GM18502 (cell line): ENCODE measurements around the gene SSBP2.
"Not testable (repeated sequence)": the region's sequence is repeated elsewhere in the genome, so short reads cannot be mapped to it uniquely, and the experiment has no call there.

ENCODE experiments used
- ATAC-seq: cut with Tn5 transposase; IDR thresholded peaks from one replicate; pipeline ENCODE4 v1.9.1; 2021; ENCODE audit warnings: mild to moderate bottlenecking; ENCODE audit not compliant: unreplicated experiment, poor library complexity

The SSBP2 gene

GRCh38 chr5:81407811-81408210 is 343.1 kb downstream of the SSBP2 start:
- not testable (repeated sequence) for ATAC-seq

GRCh38 chr5:81405126-81405891 is 345.6 kb downstream of the SSBP2 start:
- ATAC-seq: no peak

GRCh38 chr5:81402192-81402930 is 348.5 kb downstream of the SSBP2 start:
- no peak for ATAC-seq

- no peak for ATAC-seq
Observed at GRCh38 chr5:81401266-81401665, 349.6 kb downstream of the SSBP2 start.

- no peak for ATAC-seq
Observed at GRCh38 chr5:81400375-81400774, 350.5 kb downstream of the SSBP2 start.

GRCh38 chr5:81398741-81399140 is 352.2 kb downstream of the SSBP2 start:
- ATAC-seq: no peak

- no peak for ATAC-seq
Observed at GRCh38 chr5:81397176-81397575, 353.7 kb downstream of the SSBP2 start.

GRCh38 chr5:81395262-81395661 is 355.6 kb downstream of the SSBP2 start:
- no peak for ATAC-seq

- no peak for ATAC-seq
Observed at GRCh38 chr5:81393783-81394718, 356.8 kb downstream of the SSBP2 start, which contains the start of gene ACOT12. Gene ACOT12, minus strand, starts transcription at chr5:81394134. Its CDS starts 20 bp downstream, at chr5:81394114.

- no peak for ATAC-seq
Observed at GRCh38 chr5:81393430-81393782, 357.5 kb downstream of the SSBP2 start.

GRCh38 chr5:81389025-81389424 is 361.9 kb downstream of the SSBP2 start:
- no peak for ATAC-seq

- no peak for ATAC-seq
Observed at GRCh38 chr5:81388169-81388568, 362.7 kb downstream of the SSBP2 start.

GRCh38 chr5:81383867-81384266 is 367.0 kb downstream of the SSBP2 start:
- ATAC-seq: no peak

GRCh38 chr5:81371354-81371876 is 379.5 kb downstream of the SSBP2 start:
- ATAC-seq: no peak

GRCh38 chr5:81370912-81371311 is 380.0 kb downstream of the SSBP2 start:
- no peak for ATAC-seq

GRCh38 chr5:81365541-81365940 is 385.4 kb downstream of the SSBP2 start:
- ATAC-seq: no peak

GRCh38 chr5:81363093-81363871 is 387.6 kb downstream of the SSBP2 start:
- no peak for ATAC-seq
